Activated CD4-positive, alpha-beta T cell treated with anti-CD3 and anti-CD28 coated beads, Interleukin-2, amount 50 U/mL, for 1 hour (primary cell): ENCODE data around the gene L3MBTL2.
"Not testable (repeated sequence)": the region's sequence is repeated elsewhere in the genome, so short reads cannot be mapped to it uniquely, and the experiment has no call there.

Experiments used
- DNase-seq: peaks from one replicate; pipeline ENCODE4 v3.0.0-alpha.2; 2020

The L3MBTL2 gene

GRCh38 chr22:41242396-41243117 is 37.4 kb downstream of the L3MBTL2 start:
- DNase-seq, result no peak

- no peak for DNase-seq
Measured at GRCh38 chr22:41243361-41243760, 38.2 kb downstream of the L3MBTL2 start.

GRCh38 chr22:41245917-41246499 is 40.9 kb downstream of the L3MBTL2 start:
- DNase-seq, result no peak

- no peak for DNase-seq
Measured at GRCh38 chr22:41247703-41248102, 42.6 kb downstream of the L3MBTL2 start.

GRCh38 chr22:41248314-41248713 is 43.2 kb downstream of the L3MBTL2 start:
- DNase-seq, result no peak

GRCh38 chr22:41248758-41249157 is 43.6 kb downstream of the L3MBTL2 start:
- DNase-seq, result no peak

- no peak for DNase-seq
Measured at GRCh38 chr22:41249442-41249841, 44.3 kb downstream of the L3MBTL2 start.

- DNase-seq, result no peak
Measured at GRCh38 chr22:41250127-41250526, 45.0 kb downstream of the L3MBTL2 start.

- DNase-seq, result no peak
Measured at GRCh38 chr22:41252365-41252764, 47.3 kb downstream of the L3MBTL2 start.

GRCh38 chr22:41254230-41254629 is 49.1 kb downstream of the L3MBTL2 start:
- no peak for DNase-seq

GRCh38 chr22:41256254-41257253 is 51.4 kb downstream of the L3MBTL2 start:
- DNase-seq, result no peak

- no peak for DNase-seq
Measured at GRCh38 chr22:41257696-41258095, 52.6 kb downstream of the L3MBTL2 start.

GRCh38 chr22:41259756-41260155 is 54.6 kb downstream of the L3MBTL2 start:
- DNase-seq, result not testable (repeated sequence)

GRCh38 chr22:41260871-41261270 is 55.8 kb downstream of the L3MBTL2 start:
- no peak for DNase-seq

- no peak for DNase-seq
Measured at GRCh38 chr22:41261541-41262249, 56.6 kb downstream of the L3MBTL2 start.

- no peak for DNase-seq
Measured at GRCh38 chr22:41262250-41262765, 57.2 kb downstream of the L3MBTL2 start.

- no peak for DNase-seq
Measured at GRCh38 chr22:41263704-41264103, 58.6 kb downstream of the L3MBTL2 start.

GRCh38 chr22:41264408-41264941 is 59.4 kb downstream of the L3MBTL2 start:
- DNase-seq, result no peak

- DNase-seq, result no peak
Measured at GRCh38 chr22:41267958-41268357, 62.8 kb downstream of the L3MBTL2 start.

GRCh38 chr22:41271787-41272186 is 66.7 kb downstream of the L3MBTL2 start:
- DNase-seq, result no peak

GRCh38 chr22:41273128-41273527 is 68.0 kb downstream of the L3MBTL2 start:
- no peak for DNase-seq

GRCh38 chr22:41274856-41275255 is 69.7 kb downstream of the L3MBTL2 start:
- DNase-seq, result no peak
